Posterior vena cava (tissue), 2 donors: Measurements from ENCODE around the gene TSTD1. TPM values are rescaled to one million over a fixed set of nuclear protein-coding genes. Genes with fewer than 3 reads are reported as not detected.

ENCODE experiments used
- total RNA-seq, 2 donors: library from RNA; stranded (reverse); fragmentation: NEBNext Ultra II Directional; extraction: Animal tissue kit (Norgen Biotek cat#: 25700); gene quantifications; one replicate each; pipeline ENCODE4 v1.2.1, GENCODE V29; 2021
- donor health status: DM: yes; HTN: yes; CAD: no.
- donor health status: DM: yes; HTN: yes; CAD: no.

The TSTD1 gene
- total RNA-seq, 2 donors from 2014 or later, result 4.5 to 12.5 TPM

Other genes with a start within 250 kb of the TSTD1 start
- under 1 TPM; 0.32 to 0.52 TPM for gene LY9, start 242.8 kb downstream of the TSTD1 start, total RNA-seq
- gene CD244, start 176.1 kb downstream of the TSTD1 start, total RNA-seq, result under 1 TPM; 0.48 to 0.65 TPM
- gene ITLN1, start 153.8 kb downstream of the TSTD1 start, total RNA-seq, result under 1 TPM; 0.29 to 0.60 TPM
- not detected for gene ITLN2, start 84.2 kb downstream of the TSTD1 start, total RNA-seq
- 10 to 100 TPM; 16.0 to 17.3 TPM for gene F11R, start 17.8 kb downstream of the TSTD1 start, total RNA-seq
- gene USF1, start 7.0 kb upstream of the TSTD1 start, total RNA-seq, result 10 to 100 TPM; 33.5 to 40.0 TPM
- 10 to 100 TPM; 10.5 to 15.2 TPM for gene ARHGAP30, start 30.9 kb upstream of the TSTD1 start, total RNA-seq
- gene NECTIN4, start 50.6 kb upstream of the TSTD1 start, total RNA-seq, result under 1 TPM in 1 of 2 donors, not detected in 1; 0.19 TPM
- 1 to 10 TPM; 2.4 to 4.2 TPM for gene KLHDC9, start 59.4 kb upstream of the TSTD1 start, total RNA-seq
- 10 to 100 TPM; 35.8 to 43.6 TPM for gene PFDN2, start 79.1 kb upstream of the TSTD1 start, total RNA-seq
- 10 to 100 TPM; 23.7 to 29.6 TPM for gene NIT1, start 79.1 kb upstream of the TSTD1 start, total RNA-seq
- gene DEDD, start 93.7 kb upstream of the TSTD1 start, total RNA-seq, result 10 to 100 TPM; 32.1 to 35.8 TPM
- gene UFC1, start 115.0 kb upstream of the TSTD1 start, total RNA-seq, result 10 to 100 TPM; 54.8 to 63.0 TPM
- 10 to 100 TPM; 12.9 to 20.8 TPM for gene USP21, start 120.5 kb upstream of the TSTD1 start, total RNA-seq
- gene PPOX, start 127.5 kb upstream of the TSTD1 start, total RNA-seq, result 10 to 100 TPM; 15.0 to 16.8 TPM
- gene B4GALT3, start 138.5 kb upstream of the TSTD1 start, total RNA-seq, result 10 to 100 TPM; 12.7 to 17.3 TPM
- 100 to 1,000 TPM in 1 of 2 donors, 10 to 100 TPM in 1; 28.0 to 125 TPM for gene ADAMTS4, start 160.1 kb upstream of the TSTD1 start, total RNA-seq
- 10 to 100 TPM; 54.3 to 57.9 TPM for gene NDUFS2, start 163.4 kb upstream of the TSTD1 start, total RNA-seq
- 100 to 1,000 TPM in 1 of 2 donors, 10 to 100 TPM in 1; 40.4 to 101 TPM for gene FCER1G, start 176.3 kb upstream of the TSTD1 start, total RNA-seq
- not detected for gene APOA2, start 184.7 kb upstream of the TSTD1 start, total RNA-seq
- gene TOMM40L, start 187.1 kb upstream of the TSTD1 start, total RNA-seq, result 10 to 100 TPM; 13.4 to 15.0 TPM
- gene NR1I3, start 199.2 kb upstream of the TSTD1 start, total RNA-seq, result not detected
- 1 to 10 TPM; 3.0 to 4.6 TPM for gene PCP4L1, start 219.8 kb upstream of the TSTD1 start, total RNA-seq